ENCODE data around the gene ZBTB20. TPM values are rescaled to one million over a fixed set of nuclear protein-coding genes. Genes with fewer than 3 reads are reported as not detected.

ZBTB20 gene
- total RNA-seq, 1 experiment from 2014 or later: 26.5 TPM

GRCh38 chr3:114697401-114697800 is 449.7 kb downstream of the ZBTB20 start:
- TF ChIP-seq EZH2 (IDR thresholded peaks at IDR 0.05; ENCODE audit: low read depth) (no peak), CTCF (conservative IDR thresholded peaks at IDR 0.05) (no peak)
- H3F3A ChIP-seq (ENCODE audit: insufficient read depth, low read depth): no peaks in the 10 kb centered on the region
- H3K4me3 ChIP-seq: no peak overlapping the region
- no peak for DNase-seq
- H3K4me1 ChIP-seq (replicated peaks; ENCODE audit: insufficient read depth): no peaks in the 10 kb centered on the region
- ChIA-PET POLR2A (ENCODE audit: unreplicated experiment) (no interaction called here), CTCF (no interaction called here)
- H3K27me3 ChIP-seq (ENCODE audit: insufficient read depth, low read depth): no peaks in the 10 kb centered on the region
- no peak overlapping the region for H3K27ac ChIP-seq
- H3K9me2 ChIP-seq (ENCODE audit: insufficient read depth): 0 out of 2 replicates have a peak, but pooled peaks cover 7% of the 10 kb centered on the region
- no peaks in the 10 kb centered on the region for H3K79me2 ChIP-seq (ENCODE audit: low read depth)
- intact Hi-C loops (cut with micrococcal nuclease; ENCODE audit: unreplicated experiment): no loop called here
- no TSS peak for BruUV-seq (replicated peaks)
- no peaks in the 10 kb centered on the region for H4K20me1 ChIP-seq (ENCODE audit: insufficient read depth)
- H3K9me3 ChIP-seq (ENCODE audit: insufficient read depth, low read depth): no peaks in the 10 kb centered on the region; the same call in 1 of the 2 replicates
- H2AFZ ChIP-seq: no peak overlapping the region
- no peaks in the 10 kb centered on the region for H3K36me3 ChIP-seq (ENCODE audit: low read depth)
- no peak overlapping the region for H3K4me2 ChIP-seq

- intact Hi-C loops (cut with micrococcal nuclease; ENCODE audit: unreplicated experiment): no loop called here
- DNase-seq: no peak
- H3K79me2 ChIP-seq (ENCODE audit: low read depth): no peaks in the 10 kb centered on the region
- TF ChIP-seq CTCF (conservative IDR thresholded peaks at IDR 0.05) (no peak), EZH2 (IDR thresholded peaks at IDR 0.05; ENCODE audit: low read depth) (no peak)
- no peaks in the 10 kb centered on the region for H4K20me1 ChIP-seq (ENCODE audit: insufficient read depth)
- ChIA-PET CTCF (no interaction called here), POLR2A (ENCODE audit: unreplicated experiment) (no interaction called here)
- no peaks in the 10 kb centered on the region for H3K27me3 ChIP-seq (ENCODE audit: insufficient read depth, low read depth)
- 0 out of 2 replicates have a peak, but pooled peaks cover 7% of the 10 kb centered on the region for H3K9me2 ChIP-seq (ENCODE audit: insufficient read depth)
- no peaks in the 10 kb centered on the region for H3K4me1 ChIP-seq (replicated peaks; ENCODE audit: insufficient read depth)
- no peak overlapping the region for H3K4me2 ChIP-seq
- no peak overlapping the region for H2AFZ ChIP-seq
- H3K27ac ChIP-seq: no peak overlapping the region
- H3K36me3 ChIP-seq (ENCODE audit: low read depth): no peaks in the 10 kb centered on the region
- H3K4me3 ChIP-seq: no peak overlapping the region
- no peaks in the 10 kb centered on the region for H3F3A ChIP-seq (ENCODE audit: insufficient read depth, low read depth)
- H3K9me3 ChIP-seq (ENCODE audit: insufficient read depth, low read depth): peaks cover under 1% of the 10 kb centered on the region; the same call in 1 of the 2 replicates
- no TSS peak for BruUV-seq (replicated peaks)
Observed at GRCh38 chr3:114694251-114694650, 452.8 kb downstream of the ZBTB20 start.

GRCh38 chr3:114691871-114692270 is 455.2 kb downstream of the ZBTB20 start:
- no peak overlapping the region for H2AFZ ChIP-seq
- BruUV-seq (replicated peaks): no TSS peak

More at GRCh38 chr3:114691871-114692270, 455.2 kb downstream of the ZBTB20 start:
- Histone ChIP-seq H3K4me1 (replicated peaks; ENCODE audit: insufficient read depth) (no peaks in the 10 kb centered on the region), H3K27me3 (ENCODE audit: insufficient read depth, low read depth) (no peaks in the 10 kb centered on the region), H3F3A (ENCODE audit: insufficient read depth, low read depth) (no peaks in the 10 kb centered on the region), H3K9me3 (ENCODE audit: insufficient read depth, low read depth) (0 out of 2 replicates have a peak, but pooled peaks cover 2% of the 10 kb centered on the region), H4K20me1 (ENCODE audit: insufficient read depth) (no peaks in the 10 kb centered on the region), H3K4me3 (no peak overlapping the region), H3K4me2 (no peak overlapping the region), H3K79me2 (ENCODE audit: low read depth) (no peaks in the 10 kb centered on the region), H3K9me2 (ENCODE audit: insufficient read depth) (0 out of 2 replicates have a peak, but pooled peaks cover 7% of the 10 kb centered on the region), H3K36me3 (ENCODE audit: low read depth) (no peaks in the 10 kb centered on the region), H3K27ac (no peak overlapping the region)
- intact Hi-C loops (cut with micrococcal nuclease; ENCODE audit: unreplicated experiment): no loop called here
- ChIA-PET POLR2A (ENCODE audit: unreplicated experiment) (no interaction called here), CTCF (no interaction called here)
- DNase-seq: no peak
- TF ChIP-seq CTCF (conservative IDR thresholded peaks at IDR 0.05): no peak
- no peak for TF ChIP-seq EZH2 (IDR thresholded peaks at IDR 0.05; ENCODE audit: low read depth)

Data from PC-9 (cell line).